ENCODE results near the gene NGEF.

Gene NGEF

DNA sequence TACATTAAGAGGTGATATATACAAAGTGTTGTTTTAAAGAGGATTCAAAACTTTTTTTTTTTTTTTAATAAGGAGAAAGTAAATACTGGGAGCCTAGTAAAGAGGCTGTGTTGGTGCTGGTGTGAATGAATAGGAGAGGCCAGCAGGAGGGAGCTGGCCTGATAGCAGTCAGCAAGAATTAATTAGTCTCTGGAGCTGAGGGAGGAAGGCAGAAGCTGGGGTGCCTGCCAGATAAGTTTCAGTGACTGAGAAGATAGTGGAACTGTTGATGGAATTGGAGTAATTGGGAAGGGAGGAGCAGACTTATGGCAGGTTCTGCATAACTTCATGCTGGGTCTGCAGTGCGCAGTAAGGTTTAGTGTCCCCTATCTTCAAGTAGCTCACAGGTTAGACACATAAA lies 179.2 kb downstream of the NGEF start:
- no peak for FAIRE-seq
- DNase-seq (ENCODE audit: insufficient read length, low spot score): no peak
- TF ChIP-seq, protein P1, sequence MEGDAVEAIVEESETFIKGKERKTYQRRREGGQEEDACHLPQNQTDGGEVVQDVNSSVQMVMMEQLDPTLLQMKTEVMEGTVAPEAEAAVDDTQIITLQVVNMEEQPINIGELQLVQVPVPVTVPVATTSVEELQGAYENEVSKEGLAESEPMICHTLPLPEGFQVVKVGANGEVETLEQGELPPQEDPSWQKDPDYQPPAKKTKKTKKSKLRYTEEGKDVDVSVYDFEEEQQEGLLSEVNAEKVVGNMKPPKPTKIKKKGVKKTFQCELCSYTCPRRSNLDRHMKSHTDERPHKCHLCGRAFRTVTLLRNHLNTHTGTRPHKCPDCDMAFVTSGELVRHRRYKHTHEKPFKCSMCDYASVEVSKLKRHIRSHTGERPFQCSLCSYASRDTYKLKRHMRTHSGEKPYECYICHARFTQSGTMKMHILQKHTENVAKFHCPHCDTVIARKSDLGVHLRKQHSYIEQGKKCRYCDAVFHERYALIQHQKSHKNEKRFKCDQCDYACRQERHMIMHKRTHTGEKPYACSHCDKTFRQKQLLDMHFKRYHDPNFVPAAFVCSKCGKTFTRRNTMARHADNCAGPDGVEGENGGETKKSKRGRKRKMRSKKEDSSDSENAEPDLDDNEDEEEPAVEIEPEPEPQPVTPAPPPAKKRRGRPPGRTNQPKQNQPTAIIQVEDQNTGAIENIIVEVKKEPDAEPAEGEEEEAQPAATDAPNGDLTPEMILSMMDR (IDR thresholded peaks at IDR 0.05; ENCODE audit: insufficient read depth, missing control alignments): no peak

DNA sequence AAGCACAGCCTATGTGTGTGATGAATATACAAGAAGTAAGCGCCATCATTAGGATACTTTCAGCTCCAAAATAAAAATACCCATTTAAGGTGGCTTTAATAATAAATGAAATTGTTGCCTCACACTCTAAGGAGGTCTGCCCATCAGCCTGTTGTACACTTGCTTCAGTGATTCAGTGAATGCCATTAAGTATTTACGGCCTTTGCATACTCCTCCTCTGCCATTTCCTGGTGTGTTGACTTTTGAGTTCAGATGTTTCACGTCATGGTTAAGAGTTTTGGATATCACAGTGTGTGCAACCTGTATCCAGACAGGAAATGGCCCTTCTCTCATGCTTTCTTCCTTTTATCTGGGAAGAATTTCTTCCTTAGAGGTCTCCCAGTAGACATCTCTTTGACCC lies 181.6 kb downstream of the NGEF start:
- TF ChIP-seq, protein P1 (IDR thresholded peaks at IDR 0.05; ENCODE audit: insufficient read depth, missing control alignments): no peak
- FAIRE-seq (no peak), DNase-seq (ENCODE audit: insufficient read length, low spot score) (no peak)

DNA sequence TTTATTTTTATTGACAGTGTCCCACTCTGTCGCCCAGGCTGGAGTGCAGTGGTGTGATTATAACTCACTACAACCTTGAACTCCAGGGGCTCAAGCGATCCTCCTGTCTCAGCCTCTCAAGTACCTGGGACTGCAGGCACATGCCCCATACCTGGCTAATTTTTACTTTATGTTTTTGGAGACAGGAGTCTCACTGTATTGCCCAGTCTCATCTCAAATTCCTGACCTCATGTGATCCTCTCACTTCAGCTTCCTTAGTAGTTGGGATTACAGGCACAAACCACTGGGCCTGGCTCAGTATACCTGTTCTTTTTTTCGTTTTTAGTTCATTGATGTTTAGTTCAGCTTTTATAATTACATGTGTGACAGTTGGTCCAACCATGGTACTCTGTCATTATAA lies 183.1 kb downstream of the NGEF start:
- DNase-seq (ENCODE audit: insufficient read length, low spot score) (no peak), FAIRE-seq (no peak)
- TF ChIP-seq, protein P1 (IDR thresholded peaks at IDR 0.05; ENCODE audit: insufficient read depth, missing control alignments): no peak

Data from D721Med (cell line).